Kidney (tissue), 14 donors: Measurements from ENCODE around the gene GRK4. TPM values are rescaled to one million over a fixed set of nuclear protein-coding genes. Genes with fewer than 3 reads are reported as not detected.

Experiments
- DNase-seq, 5 donors: peaks; one replicate each; pipeline ENCODE4 v3.0.0-alpha.2; 2013 to 2020
- FAIRE-seq: peaks from 2 replicates; lab custom pipeline; 2012; peaks lifted over from hg19 to GRCh38; lab: Jason Lieb, UNC
- H3K27ac ChIP-seq, 2 donors: one replicate each; pipeline ENCODE4 v1.7.0; 2013; ENCODE audit warnings: low read depth in 2 of 2, low read length in 2 of 2, inconsistent platforms in 1 of 2
- H3K27me3 ChIP-seq: one replicate; pipeline ENCODE4 v1.7.1; 2013; ENCODE audit warnings: low read length, inconsistent platforms; ENCODE audit not compliant: control insufficient read depth, insufficient read depth
- H3K36me3 ChIP-seq, 3 donors: one replicate each; pipeline versions ENCODE4 v1.7.0 to v1.7.1; 2013; ENCODE audit warnings: low read length in 3 of 3, control low read depth in 1 of 3, inconsistent platforms in 1 of 3; ENCODE audit not compliant: insufficient read depth in 3 of 3, control insufficient read depth in 2 of 3
- H3K4me1 ChIP-seq, 3 donors: one replicate each; pipeline versions ENCODE4 v1.7.0 to v1.7.1; 2013; ENCODE audit warnings: low read length in 3 of 3, inconsistent platforms in 1 of 3, low read depth in 1 of 3; ENCODE audit not compliant: control insufficient read depth in 2 of 3, insufficient read depth in 2 of 3
- H3K4me3 ChIP-seq, 3 donors: one replicate each; pipeline versions ENCODE4 v1.7.0 to v1.8.1; 2013; ENCODE audit warnings: low read length in 3 of 3, control low read depth in 1 of 3, inconsistent platforms in 1 of 3
- H3K9ac ChIP-seq, 3 donors: one replicate each; pipeline versions ENCODE4 v1.7.0 to v1.7.1; 2013; ENCODE audit warnings: low read length in 3 of 3, control low read depth in 1 of 3, inconsistent platforms in 1 of 3
- H3K9me3 ChIP-seq, 3 donors: one replicate each; pipeline versions ENCODE4 v1.7.0 to v1.7.1; 2013; ENCODE audit warnings: low read length in 3 of 3, control low read depth in 1 of 3, inconsistent platforms in 1 of 3; ENCODE audit not compliant: control insufficient read depth in 2 of 3, insufficient read depth in 1 of 3
- intact Hi-C: fragments of 100-400 bp; cut with DNase I; formaldehyde crosslinking; loops from one replicate; pipeline ENCODE4 v1.11.1; 2022
- polyA plus RNA-seq: library from polyadenylated mRNA; stranded (reverse); fragments of 350-450 nt; fragmentation: Illumina TruSeq; extraction: RNeasy Lipid Tissue Mini Kit (QIAGEN cat#74804); gene quantifications from one replicate; pipeline ENCODE4 v1.2.3, GENCODE V29; 2014; ENCODE audit warnings: low read depth, low replicate concordance; ENCODE audit not compliant: insufficient read depth
- total RNA-seq: library from RNA; stranded (reverse); fragmentation: NEBNext Ultra II Directional; extraction: Animal tissue kit (Norgen Biotek cat#: 25700); gene quantifications from one replicate; pipeline ENCODE4 v1.2.1, GENCODE V29; 2021
- TF ChIP-seq, protein P1 (sequence below): IDR thresholded peaks from 3 replicates; pipeline ENCODE4 v1.5.1; 2012; ENCODE audit warnings: mild to moderate bottlenecking, moderate library complexity, borderline replicate concordance; ENCODE audit not compliant: insufficient read depth; ENCODE audit errors: extremely low read depth
- donor health status: control.
- donor health status: control.
- donor health status: control.
- donor health status: control.
- donor health status: control.
- donor health status: DM: yes; HTN: yes; CAD: no.
- donor health status: Normal renal cell carcinoma (clear cell type).

Gene GRK4
- total and polyA plus RNA-seq, 2 donors from 2014 or later, result 4.3 TPM

DNA sequence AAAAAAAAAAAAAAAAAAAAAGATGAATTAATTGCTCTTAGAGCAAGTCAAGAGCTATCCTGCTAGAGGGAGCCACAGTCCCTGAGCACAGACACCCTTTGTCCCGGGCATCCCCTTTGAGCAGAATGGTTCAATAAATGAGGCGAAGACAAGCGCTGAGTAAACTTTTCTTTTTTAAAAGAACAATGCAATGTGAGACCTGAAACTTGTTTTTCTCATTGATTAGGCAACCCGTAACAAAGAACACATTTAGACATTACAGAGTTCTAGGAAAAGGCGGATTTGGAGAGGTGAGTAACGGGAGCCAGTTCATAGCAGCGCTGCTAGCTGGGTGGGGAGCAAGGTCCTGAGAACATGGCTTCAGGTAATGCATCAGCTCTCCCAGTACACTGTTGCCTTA lies 46.1 kb downstream of the GRK4 start:
- FAIRE-seq, result no peak
- Histone ChIP-seq H3K36me3 (no peaks in the 10 kb centered on the region), H3K27me3 (no peaks in the 10 kb centered on the region), H3K9ac (no peak overlapping the region), H3K9me3 (no peaks in the 10 kb centered on the region), H3K4me1 (no peaks in the 10 kb centered on the region), H3K4me3 (no peak overlapping the region), H3K27ac (no peak overlapping the region)
- peak in 1 of 5 donors; percentile 7 for DNase-seq
- intact Hi-C loops, result no loop called here
- TF ChIP-seq, protein P1, sequence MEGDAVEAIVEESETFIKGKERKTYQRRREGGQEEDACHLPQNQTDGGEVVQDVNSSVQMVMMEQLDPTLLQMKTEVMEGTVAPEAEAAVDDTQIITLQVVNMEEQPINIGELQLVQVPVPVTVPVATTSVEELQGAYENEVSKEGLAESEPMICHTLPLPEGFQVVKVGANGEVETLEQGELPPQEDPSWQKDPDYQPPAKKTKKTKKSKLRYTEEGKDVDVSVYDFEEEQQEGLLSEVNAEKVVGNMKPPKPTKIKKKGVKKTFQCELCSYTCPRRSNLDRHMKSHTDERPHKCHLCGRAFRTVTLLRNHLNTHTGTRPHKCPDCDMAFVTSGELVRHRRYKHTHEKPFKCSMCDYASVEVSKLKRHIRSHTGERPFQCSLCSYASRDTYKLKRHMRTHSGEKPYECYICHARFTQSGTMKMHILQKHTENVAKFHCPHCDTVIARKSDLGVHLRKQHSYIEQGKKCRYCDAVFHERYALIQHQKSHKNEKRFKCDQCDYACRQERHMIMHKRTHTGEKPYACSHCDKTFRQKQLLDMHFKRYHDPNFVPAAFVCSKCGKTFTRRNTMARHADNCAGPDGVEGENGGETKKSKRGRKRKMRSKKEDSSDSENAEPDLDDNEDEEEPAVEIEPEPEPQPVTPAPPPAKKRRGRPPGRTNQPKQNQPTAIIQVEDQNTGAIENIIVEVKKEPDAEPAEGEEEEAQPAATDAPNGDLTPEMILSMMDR, result no peak

DNA sequence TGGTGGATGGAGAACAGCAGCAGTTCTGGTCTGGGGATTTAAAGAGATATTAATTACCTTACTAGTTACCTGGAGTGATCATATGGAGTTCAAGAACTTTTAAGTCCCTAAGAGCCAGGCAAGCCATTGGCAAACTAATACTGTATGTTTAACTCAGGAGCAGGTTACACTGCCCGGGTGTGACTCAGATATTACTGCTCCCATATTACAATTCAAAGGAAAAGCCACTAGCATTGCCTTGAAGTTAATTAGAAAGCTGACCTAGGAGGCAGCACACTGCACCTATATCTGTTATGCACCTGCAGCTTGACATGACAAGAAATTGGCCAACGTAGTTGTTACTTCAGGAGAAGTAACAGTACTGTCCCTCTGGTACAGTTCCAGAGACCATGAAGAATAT lies 47.2 kb downstream of the GRK4 start:
- no peaks in the 10 kb centered on the region for H3K4me1 ChIP-seq
- H3K27me3 ChIP-seq, result no peaks in the 10 kb centered on the region
- H3K9ac ChIP-seq, result no peak overlapping the region
- H3K9me3 ChIP-seq, result no peaks in the 10 kb centered on the region
- TF ChIP-seq, protein P1, result no peak
- DNase-seq (no peak), FAIRE-seq (no peak)
- intact Hi-C loops, result no loop called here
- H3K4me3 ChIP-seq, result no peak overlapping the region
- H3K36me3 ChIP-seq, result no peaks in the 10 kb centered on the region
- no peak overlapping the region for H3K27ac ChIP-seq

GRCh38 chr4:3010998-3011397 lies 47.6 kb downstream of the GRK4 start:
- Histone ChIP-seq H3K4me1 (no peaks in the 10 kb centered on the region), H3K27ac (no peak overlapping the region), H3K36me3 (no peaks in the 10 kb centered on the region), H3K27me3 (no peaks in the 10 kb centered on the region), H3K4me3 (no peak overlapping the region), H3K9ac (no peak overlapping the region), H3K9me3 (no peaks in the 10 kb centered on the region)
- intact Hi-C loops, result no loop called here
- FAIRE-seq, result no peak
- TF ChIP-seq, protein P1, result no peak
- DNase-seq, result peak in 1 of 5 donors; percentile 12
